ENCODE measurements around the gene ANKRD42. TPM values are rescaled to one million over a fixed set of nuclear protein-coding genes. Genes with fewer than 3 reads are reported as not detected.

The ANKRD42 gene
- total and polyA plus RNA-seq, 2 of the 8 experiments (the other 6 are each of a cell fraction or from before 2014, with no cell fraction given) = 2.0 to 5.5 TPM

- Histone ChIP-seq H4K8ac (ENCODE audit: extremely low read depth, insufficient read depth, low read length) (no peak overlapping the region), H3K4me1 (replicated peaks in 1 of 4; ENCODE audit: control insufficient read depth in 3 of 4, insufficient read depth in 4 of 4, low read length in 3 of 4) (peaks cover 0 to 7% (median 2%) of the 10 kb centered on the region in 4 experiments; a peak in 1 of 7 replicates), H3K4me3 (ENCODE audit: extremely low read depth in 1 of 4, insufficient read depth in 2 of 4, low read depth in 3 of 4, low read length in 4 of 4) (peak overlapping the region; percentile 85 to 96 (median 96)), H2AK5ac (ENCODE audit: low read depth, low read length) (no peak overlapping the region), H3K4me2 (ENCODE audit: insufficient read depth in 1 of 2, low read depth in 2 of 2, low read length in 2 of 2) (peak overlapping the region; percentile 65 to 80), H2BK5ac (ENCODE audit: low read depth, low read length) (no peak overlapping the region), H3K36me3 (ENCODE audit: control insufficient read depth in 2 of 4, insufficient read depth in 4 of 4, low read length in 3 of 4) (peaks cover 0 to 29% (median 1%) of the 10 kb centered on the region in 4 experiments; a peak in 2 of 8 replicates), H3K9me3 (ENCODE audit: insufficient read depth in 2 of 2, low read depth in 1 of 2, low read length in 1 of 2) (no peaks in the 10 kb centered on the region), H2BK120ac (replicated peaks; ENCODE audit: low read depth, low read length) (no peak overlapping the region), H3K4ac (replicated peaks; ENCODE audit: insufficient read length, low read depth, low read length) (no peak overlapping the region), H3K27me3 (replicated peaks in 1 of 4; ENCODE audit: control insufficient read depth in 3 of 4, extremely low read depth in 1 of 4, insufficient read depth in 3 of 4, low read length in 3 of 4) (no peaks in the 10 kb centered on the region), H3K9ac (replicated peaks in 1 of 4; ENCODE audit: extremely low read depth in 1 of 4, low read depth in 3 of 4, low read length in 3 of 4) (peak overlapping the region; percentile 9 to 95 (median 52)), H3K27ac (ENCODE audit: low read depth, low read length) (0 out of 2 replicates have a peak overlapping the region, but pooled peaks have one; percentile 92), H2AFZ (ENCODE audit: low read length) (no peak overlapping the region), H3K18ac (ENCODE audit: extremely low read depth, low read length) (no peak overlapping the region), H4K91ac (replicated peaks; ENCODE audit: insufficient read length, low read length) (no peak overlapping the region), H3K56ac (replicated peaks; ENCODE audit: insufficient read length, low read depth, low read length) (no peak overlapping the region), H3K14ac (ENCODE audit: insufficient read length) (no peak overlapping the region), H2BK15ac (ENCODE audit: low read length) (no peak overlapping the region), H2BK20ac (ENCODE audit: low read length) (no peak overlapping the region), H3K79me2 (ENCODE audit: control insufficient read depth in 1 of 2, insufficient read depth in 2 of 2, low read length in 2 of 2) (peaks cover 29 to 64% of the 10 kb centered on the region in 2 experiments), H3K23ac (ENCODE audit: insufficient read length) (no peak overlapping the region), H2BK12ac (ENCODE audit: low read depth, low read length) (no peak overlapping the region), H3K79me1 (ENCODE audit: low read depth, low read length) (0 out of 2 replicates have a peak, but pooled peaks cover 4% of the 10 kb centered on the region), H4K20me1 (replicated peaks in 1 of 2; ENCODE audit: control insufficient read depth in 1 of 2, insufficient read depth in 2 of 2, low read length in 2 of 2) (peaks cover 14 to 17% of the 10 kb centered on the region in 2 experiments), H4K5ac (ENCODE audit: insufficient read length, low read depth, low read length) (no peak overlapping the region), H3K23me2 (ENCODE audit: low read depth, low read length) (peaks cover 5% of the 10 kb centered on the region; the same call in 1 of the 2 replicates)
- 2% methylated on average over 5 of the region's 5 CpGs; no CpG with 5 or more reads in 1 of the 2 experiments for WGBS, 2 experiments (ENCODE audit: extremely low coverage in 1 of 2, insufficient coverage in 1 of 2, insufficient read length in 1 of 2, insufficient replicate concordance in 2 of 2, low coverage in 1 of 2, low lambda C conversion rate in 2 of 2, missing lambda C conversion rate in 1 of 2)
- DNase-seq (ENCODE audit: low read depth in 1 of 2, low spot score in 2 of 2) = no peak
- no peak for TF ChIP-seq SUZ12 (IDR thresholded peaks at IDR 0.05; ENCODE audit: low read length)
- TF ChIP-seq E2F6 (IDR thresholded peaks at IDR 0.05) = no peak
- no peak for TF ChIP-seq RAD21 (IDR thresholded peaks at IDR 0.05 in 1 of 2, conservative IDR thresholded peaks at IDR 0.05 in 1 of 2; ENCODE audit: low read depth in 2 of 2, low read length in 2 of 2)
- no peak for TF ChIP-seq RXRA (IDR thresholded peaks at IDR 0.05; ENCODE audit: insufficient read depth, low read depth, low read length)
- peak; percentile 70 for TF ChIP-seq SAP30 (IDR thresholded peaks at IDR 0.05; ENCODE audit: insufficient read depth, insufficient replicate concordance, low read length)
- no peak for TF ChIP-seq USF2 (IDR thresholded peaks at IDR 0.05; ENCODE audit: low read length)
- TF ChIP-seq CTCF (IDR thresholded peaks at IDR 0.05; ENCODE audit: control extremely low read depth in 1 of 3, insufficient read depth in 1 of 3, low read depth in 1 of 3, low read length in 3 of 3) = no peak
- ChIA-PET CTCF (ENCODE audit: partially characterized antibody) (interaction anchor here (0.7 kb wide), 1 partner anchor 483 kb away, joined by 3 read pairs; no protein-coding TSS in a partner anchor), POLR2A (ENCODE audit: partially characterized antibody) (interaction anchor here (0.9 to 3.7 kb wide), 10 partner anchors 11 to 257 kb away, joined by 3 to 25 read pairs (median 5); partner anchors contain the start of genes CCDC90B, DDIAS and RAB30)
- FAIRE-seq = no peak
These were observed 35.1 kb upstream of the ANKRD42 start for GRCh38 chr11:83158357-83158786.

Data from H1 (cell line).